SK-N-SH treated with all-trans-retinoic acid at 6 μM for 48 hours (cell line): Measurements from ENCODE around the gene ACSS3.

Experiments
- ATAC-seq: fragments of 200-7000 bp; cut with Tn5 transposase; 3 replicates; pipeline ENCODE4 v1.9.1; 2020; ENCODE audit warnings: mild to moderate bottlenecking, moderate library complexity
- ARNTL ChIP-seq: fragments of 450-650 bp; formaldehyde crosslinking; IDR thresholded peaks from 2 replicates; pipeline ENCODE4 v1.5.0; 2020; ENCODE audit warnings: low read depth, mild to moderate bottlenecking, moderate library complexity, borderline replicate concordance
- BACH2 ChIP-seq: fragments of 250-450 bp; sonication (Bioruptor Pico); IDR thresholded peaks from 2 replicates; pipeline ENCODE4 v1.9.0; 2021; ENCODE audit warnings: mild to moderate bottlenecking, borderline replicate concordance
- CSDC2 ChIP-seq: fragments of 250-450 bp; sonication (Bioruptor Pico); IDR thresholded peaks from 2 replicates; pipeline ENCODE4 v1.5.0; 2020; ENCODE audit warnings: mild to moderate bottlenecking, moderate library complexity
- ESRRG ChIP-seq: fragments of 250-450 bp; sonication (Bioruptor Pico); IDR thresholded peaks from 2 replicates; pipeline ENCODE4 v1.6.1; 2021; ENCODE audit warnings: mild to moderate bottlenecking
- GLIS3 ChIP-seq: fragments of 250-450 bp; sonication (Bioruptor Pico); IDR thresholded peaks from 2 replicates; pipeline ENCODE4 v1.5.0; 2020; ENCODE audit warnings: mild to moderate bottlenecking, moderate library complexity
- ISL1 ChIP-seq: fragments of 250-450 bp; sonication (Bioruptor Pico); IDR thresholded peaks from 2 replicates; pipeline ENCODE4 v2.1.2; 2022; ENCODE audit warnings: mild to moderate bottlenecking, moderate library complexity
- OSR1 ChIP-seq: fragments of 250-450 bp; sonication (Bioruptor Pico); IDR thresholded peaks from 2 replicates; pipeline ENCODE4 v1.8.0; 2022; ENCODE audit warnings: moderate library complexity, mild to moderate bottlenecking, inconsistent platforms
- PATZ1 ChIP-seq: fragments of 250-450 bp; sonication (Bioruptor Pico); IDR thresholded peaks from 2 replicates; pipeline ENCODE4 v1.8.0; 2020; ENCODE audit warnings: mild to moderate bottlenecking, moderate library complexity, borderline replicate concordance
- PPARA ChIP-seq: fragments of 250-450 bp; sonication (Bioruptor Pico); IDR thresholded peaks from 2 replicates; pipeline ENCODE4 v1.5.0; 2020; ENCODE audit warnings: mild to moderate bottlenecking, borderline replicate concordance
- RARB ChIP-seq: fragments of 250-450 bp; sonication (Bioruptor Pico); IDR thresholded peaks from 2 replicates; pipeline ENCODE4 v1.8.0; 2021; ENCODE audit warnings: mild to moderate bottlenecking, moderate library complexity
- SNAI2 ChIP-seq: fragments of 250-450 bp; sonication (Bioruptor Pico); IDR thresholded peaks from 2 replicates; pipeline ENCODE4 v1.5.0; 2020; ENCODE audit warnings: mild to moderate bottlenecking, moderate library complexity
- TCF4 ChIP-seq: fragments of 250-450 bp; sonication (Bioruptor Pico); IDR thresholded peaks from 2 replicates; pipeline ENCODE4 v1.8.0; 2021; ENCODE audit warnings: mild to moderate bottlenecking, moderate library complexity, borderline replicate concordance
- TSHZ2 ChIP-seq: fragments of 250-450 bp; sonication (Bioruptor Pico); IDR thresholded peaks from 2 replicates; pipeline ENCODE4 v1.5.0; 2020; ENCODE audit warnings: mild to moderate bottlenecking, moderate library complexity
- ZC3H10 ChIP-seq: fragments of 250-450 bp; sonication (Bioruptor Pico); IDR thresholded peaks from 2 replicates; pipeline ENCODE4 v1.5.1; 2021; ENCODE audit warnings: mild to moderate bottlenecking, moderate library complexity
- ZFP3 ChIP-seq: fragments of 250-450 bp; sonication (Bioruptor Pico); IDR thresholded peaks from 2 replicates; pipeline ENCODE4 v1.5.0; 2020; ENCODE audit warnings: mild to moderate bottlenecking, moderate library complexity
- ZFP30 ChIP-seq: fragments of 450-650 bp; formaldehyde crosslinking; IDR thresholded peaks from 2 replicates; pipeline ENCODE4 v1.5.0; 2022; ENCODE audit warnings: mild to moderate bottlenecking, moderate library complexity
- ZNF565 ChIP-seq: fragments of 450-650 bp; formaldehyde crosslinking; conservative IDR thresholded peaks from 2 replicates; pipeline ENCODE4 v1.5.0; 2020; ENCODE audit warnings: low read depth, mild to moderate bottlenecking, moderate library complexity
- TF ChIP-seq, protein P1 (sequence below): fragments of 250-450 bp; sonication (Bioruptor Pico); IDR thresholded peaks from 2 replicates; pipeline ENCODE4 v1.8.0; 2021; ENCODE audit warnings: low read depth, mild to moderate bottlenecking, moderate library complexity, borderline replicate concordance
- TF ChIP-seq, protein P2 (sequence below): fragments of 250-450 bp; sonication (Bioruptor Pico); IDR thresholded peaks from 2 replicates; pipeline ENCODE4 v1.5.1; 2021; ENCODE audit warnings: mild to moderate bottlenecking, moderate library complexity

ACSS3 gene

GRCh38 chr12:81284137-81284536 is 206.3 kb downstream of the ACSS3 start (continued):
- no peak for TF ChIP-seq TSHZ2 (CRISPR knock-in tag)

DNA sequence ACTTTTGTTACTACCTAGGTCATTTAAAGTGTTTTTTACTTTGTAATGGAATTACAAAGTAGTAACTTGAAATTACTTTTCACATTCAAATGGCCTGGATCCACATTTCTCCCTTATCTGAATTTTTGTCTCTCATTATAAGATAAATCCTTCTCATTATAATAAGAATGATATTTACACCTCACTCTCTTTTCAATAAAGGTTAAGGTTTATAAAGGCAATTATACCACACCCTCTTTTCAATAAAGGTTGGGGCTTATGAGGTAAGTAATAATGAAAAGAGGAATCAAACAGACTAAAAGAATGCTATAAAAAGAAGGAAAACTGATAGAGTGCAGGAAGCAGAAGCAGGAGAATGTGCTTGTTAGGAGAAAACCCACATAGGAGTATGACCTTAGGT is 210.8 kb downstream of the ACSS3 start:
- no peak for ATAC-seq
- TF ChIP-seq BACH2 (CRISPR knock-in tag) (no peak), ZFP30 (CRISPR knock-in tag) (no peak), ESRRG (CRISPR knock-in tag) (no peak), TCF4 (CRISPR knock-in tag) (no peak), ISL1 (CRISPR knock-in tag) (no peak), SNAI2 (no peak), RARB (CRISPR knock-in tag) (no peak)
- TF ChIP-seq, protein P1, sequence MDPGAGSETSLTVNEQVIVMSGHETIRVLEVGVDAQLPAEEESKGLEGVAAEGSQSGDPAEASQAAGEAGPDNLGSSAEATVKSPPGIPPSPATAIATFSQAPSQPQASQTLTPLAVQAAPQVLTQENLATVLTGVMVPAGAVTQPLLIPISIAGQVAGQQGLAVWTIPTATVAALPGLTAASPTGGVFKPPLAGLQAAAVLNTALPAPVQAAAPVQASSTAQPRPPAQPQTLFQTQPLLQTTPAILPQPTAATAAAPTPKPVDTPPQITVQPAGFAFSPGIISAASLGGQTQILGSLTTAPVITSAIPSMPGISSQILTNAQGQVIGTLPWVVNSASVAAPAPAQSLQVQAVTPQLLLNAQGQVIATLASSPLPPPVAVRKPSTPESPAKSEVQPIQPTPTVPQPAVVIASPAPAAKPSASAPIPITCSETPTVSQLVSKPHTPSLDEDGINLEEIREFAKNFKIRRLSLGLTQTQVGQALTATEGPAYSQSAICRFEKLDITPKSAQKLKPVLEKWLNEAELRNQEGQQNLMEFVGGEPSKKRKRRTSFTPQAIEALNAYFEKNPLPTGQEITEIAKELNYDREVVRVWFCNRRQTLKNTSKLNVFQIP (CRISPR knock-in tag): no peak
- TF ChIP-seq, protein P2, sequence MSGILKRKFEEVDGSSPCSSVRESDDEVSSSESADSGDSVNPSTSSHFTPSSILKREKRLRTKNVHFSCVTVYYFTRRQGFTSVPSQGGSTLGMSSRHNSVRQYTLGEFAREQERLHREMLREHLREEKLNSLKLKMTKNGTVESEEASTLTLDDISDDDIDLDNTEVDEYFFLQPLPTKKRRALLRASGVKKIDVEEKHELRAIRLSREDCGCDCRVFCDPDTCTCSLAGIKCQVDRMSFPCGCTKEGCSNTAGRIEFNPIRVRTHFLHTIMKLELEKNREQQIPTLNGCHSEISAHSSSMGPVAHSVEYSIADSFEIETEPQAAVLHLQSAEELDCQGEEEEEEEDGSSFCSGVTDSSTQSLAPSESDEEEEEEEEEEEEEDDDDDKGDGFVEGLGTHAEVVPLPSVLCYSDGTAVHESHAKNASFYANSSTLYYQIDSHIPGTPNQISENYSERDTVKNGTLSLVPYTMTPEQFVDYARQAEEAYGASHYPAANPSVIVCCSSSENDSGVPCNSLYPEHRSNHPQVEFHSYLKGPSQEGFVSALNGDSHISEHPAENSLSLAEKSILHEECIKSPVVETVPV (CRISPR knock-in tag): no peak

DNA sequence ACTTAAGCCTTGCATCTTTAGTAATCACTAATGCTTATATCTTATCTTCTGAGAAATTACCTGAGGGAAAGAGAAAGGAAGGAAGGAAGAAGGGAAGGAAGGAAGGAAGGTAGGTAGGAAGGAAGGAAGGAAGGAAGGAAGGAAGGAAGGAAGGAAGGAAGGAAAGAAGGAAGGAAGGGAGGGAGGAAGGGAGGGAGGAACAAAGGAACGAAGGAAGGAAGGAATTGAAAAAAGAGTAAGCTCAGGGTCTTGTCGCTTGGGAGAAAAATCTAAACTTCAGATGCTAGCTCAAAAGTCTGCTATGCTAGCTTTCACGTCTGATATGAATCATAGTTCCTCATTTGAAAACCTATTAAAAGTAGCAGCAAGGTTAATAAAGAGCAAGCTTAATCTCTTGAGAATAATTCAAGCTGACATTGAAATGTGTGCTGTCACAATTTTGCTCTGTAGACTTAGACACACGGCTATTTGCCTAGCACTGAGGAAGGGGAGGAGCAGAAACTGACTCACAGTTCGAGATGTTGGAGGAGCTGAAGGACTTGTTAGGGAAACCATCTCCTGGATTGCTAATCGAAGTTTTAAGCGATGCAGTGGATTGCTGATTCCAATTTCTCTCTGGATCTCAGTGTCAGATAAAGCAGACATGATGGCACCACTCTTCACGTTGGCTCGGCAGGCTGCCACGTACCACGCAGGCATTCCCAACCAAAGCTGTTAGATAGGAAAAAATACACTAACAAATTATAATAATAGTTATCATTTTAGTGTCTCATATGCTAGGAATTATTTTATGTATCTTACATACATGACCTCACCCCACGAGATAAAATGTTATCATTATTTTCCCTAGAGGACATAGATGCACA is 216.7 kb downstream of the ACSS3 start:
- TF ChIP-seq, protein P2 (CRISPR knock-in tag): no peak
- no peak for TF ChIP-seq ZC3H10
- no peak for TF ChIP-seq ZNF565 (CRISPR knock-in tag)
- no peak for TF ChIP-seq RARB (CRISPR knock-in tag)
- no peak for TF ChIP-seq TSHZ2 (CRISPR knock-in tag)
- no peak for TF ChIP-seq GLIS3 (CRISPR knock-in tag)
- no peak for TF ChIP-seq ISL1 (CRISPR knock-in tag)
- no peak for TF ChIP-seq ZFP3 (CRISPR knock-in tag)
- TF ChIP-seq ARNTL (CRISPR knock-in tag): no peak
- TF ChIP-seq PATZ1 (CRISPR knock-in tag): no peak
- TF ChIP-seq OSR1 (CRISPR knock-in tag): no peak
- TF ChIP-seq PPARA: no peak
- no peak for TF ChIP-seq CSDC2 (CRISPR knock-in tag)
- TF ChIP-seq SNAI2: no peak
- TF ChIP-seq TCF4 (CRISPR knock-in tag): no peak
- ATAC-seq: peak; percentile 43; the same call in 1 of the 3 replicates
